GM19328 (cell line): ENCODE measurements around the gene TAF9B.
"Not testable (repeated sequence)": the region's sequence is repeated elsewhere in the genome, so short reads cannot be mapped to it uniquely, and the experiment has no call there.

Experiments
- ATAC-seq: cut with Tn5 transposase; IDR thresholded peaks from one replicate; pipeline ENCODE4 v1.9.1; 2021; ENCODE audit warnings: mild to moderate bottlenecking, moderate library complexity; ENCODE audit not compliant: unreplicated experiment

The TAF9B gene

DNA sequence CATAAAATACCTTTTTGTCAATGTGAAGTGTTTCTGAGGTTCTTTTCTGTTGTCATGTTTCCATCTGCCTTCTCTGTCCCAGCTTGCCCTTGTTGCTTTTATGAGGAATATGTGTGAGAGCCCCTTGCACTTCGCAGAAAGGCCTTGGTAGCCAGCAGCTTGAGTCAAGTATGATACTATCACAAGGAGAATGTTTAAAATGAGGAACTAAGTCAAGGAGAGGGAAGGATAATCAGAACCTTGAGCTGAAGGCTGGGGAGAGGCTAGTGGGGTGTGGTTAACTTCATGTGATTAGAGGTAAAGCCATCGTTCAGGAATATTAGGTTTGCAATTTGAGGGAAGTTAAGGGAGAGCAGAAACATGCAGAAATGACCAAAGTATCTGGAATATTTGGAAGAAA lies 22.7 kb downstream of the TAF9B start:
- ATAC-seq = no peak

- no peak for ATAC-seq
Measured at GRCh38 chrX:78116365-78116764, 23.1 kb downstream of the TAF9B start.

- no peak for ATAC-seq
Measured at GRCh38 chrX:78111140-78111931, 28.1 kb downstream of the TAF9B start.

DNA sequence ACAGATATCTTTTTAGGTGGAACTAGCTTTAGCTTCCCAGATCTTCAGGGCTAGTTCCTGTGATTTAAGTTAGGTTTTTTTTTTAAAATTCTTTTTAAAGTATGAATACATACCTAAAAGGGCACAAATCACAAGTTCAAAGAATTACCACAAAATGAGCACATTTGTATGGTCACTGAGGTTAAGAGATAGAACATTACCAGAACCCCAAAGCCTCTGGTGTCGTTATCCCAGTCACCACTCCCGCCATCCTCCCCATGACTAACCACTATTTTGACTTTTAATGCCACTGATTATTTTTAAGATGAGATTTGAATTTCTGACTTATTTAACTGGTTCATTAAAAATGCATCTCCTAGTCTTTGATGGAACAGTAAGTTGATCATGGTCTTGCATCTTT lies 30.0 kb downstream of the TAF9B start:
- no peak for ATAC-seq

DNA sequence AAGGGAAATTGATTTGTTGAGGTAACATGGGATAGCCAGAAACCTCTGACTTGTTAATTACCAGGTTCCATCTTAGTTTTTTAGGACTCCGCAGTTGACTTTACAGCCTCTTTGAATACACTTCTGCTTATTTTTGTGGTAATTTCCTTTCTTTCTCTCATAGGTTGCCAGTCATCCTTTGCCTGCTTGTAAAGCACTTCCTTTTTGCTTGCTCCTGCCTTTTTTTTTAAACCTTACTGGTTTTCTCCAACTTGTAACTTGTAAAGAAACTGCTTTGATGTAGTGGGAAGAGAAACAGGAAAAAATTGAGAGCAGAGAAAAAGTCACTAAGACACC lies 32.8 kb downstream of the TAF9B start:
- no peak for ATAC-seq

- no peak for ATAC-seq
Measured at GRCh38 chrX:78105944-78106650, 33.4 kb downstream of the TAF9B start.

- ATAC-seq = no peak
Measured at GRCh38 chrX:78104447-78105176, 34.8 kb downstream of the TAF9B start.

DNA sequence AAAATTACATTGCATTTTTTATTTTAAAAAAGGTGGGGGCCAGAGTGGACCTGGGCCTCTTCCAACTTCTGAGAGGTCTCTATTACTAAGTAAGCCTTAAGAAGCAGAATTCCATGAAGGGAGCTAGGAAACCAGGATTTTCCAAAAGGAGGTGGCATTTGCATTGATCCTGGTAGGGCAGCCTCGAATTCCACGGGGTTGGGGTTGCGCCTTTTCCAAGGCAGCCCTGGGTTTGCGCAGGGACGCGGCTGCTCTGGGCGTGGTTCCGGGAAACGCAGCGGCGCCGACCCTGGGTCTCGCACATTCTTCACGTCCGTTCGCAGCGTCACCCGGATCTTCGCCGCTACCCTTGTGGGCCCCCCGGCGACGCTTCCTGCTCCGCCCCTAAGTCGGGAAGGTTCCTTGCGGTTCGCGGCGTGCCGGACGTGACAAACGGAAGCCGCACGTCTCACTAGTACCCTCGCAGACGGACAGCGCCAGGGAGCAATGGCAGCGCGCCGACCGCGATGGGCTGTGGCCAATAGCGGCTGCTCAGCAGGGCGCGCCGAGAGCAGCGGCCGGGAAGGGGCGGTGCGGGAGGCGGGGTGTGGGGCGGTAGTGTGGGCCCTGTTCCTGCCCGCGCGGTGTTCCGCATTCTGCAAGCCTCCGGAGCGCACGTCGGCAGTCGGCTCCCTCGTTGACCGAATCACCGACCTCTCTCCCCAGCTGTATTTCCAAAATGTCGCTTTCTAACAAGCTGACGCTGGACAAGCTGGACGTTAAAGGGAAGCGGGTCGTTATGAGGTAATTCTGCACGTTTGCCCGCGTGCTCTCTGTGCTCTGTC lies 35.6 kb downstream of the TAF9B start, which contains the start of gene PGK1:
Gene PGK1, plus strand, starts transcription at position 626 of the 824 bp plus-strand sequence. Its CDS starts 93 bp downstream, at position 719.
- ATAC-seq = peak; percentile 94

- ATAC-seq = no peak
Measured at GRCh38 chrX:78103001-78103622, 36.3 kb downstream of the TAF9B start.

DNA sequence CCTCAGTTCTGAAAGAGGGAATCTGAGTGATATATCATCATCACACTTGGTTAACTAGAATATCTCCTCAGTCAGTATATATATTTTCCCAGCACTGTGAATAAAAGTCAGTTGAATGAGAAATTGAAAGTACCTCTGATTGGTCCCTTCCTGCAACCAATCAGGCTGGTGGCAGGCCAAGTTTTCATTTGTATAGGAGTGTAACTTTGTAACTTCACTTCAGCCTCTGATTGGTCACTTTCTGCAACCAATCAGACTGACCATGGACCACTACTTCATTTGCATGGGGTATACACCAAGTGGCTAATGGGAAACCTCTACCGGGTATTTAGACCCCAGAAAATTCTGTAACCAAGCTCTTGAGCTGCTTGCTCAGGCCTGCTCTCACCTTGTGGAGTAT lies 37.4 kb downstream of the TAF9B start:
- no peak for ATAC-seq

DNA sequence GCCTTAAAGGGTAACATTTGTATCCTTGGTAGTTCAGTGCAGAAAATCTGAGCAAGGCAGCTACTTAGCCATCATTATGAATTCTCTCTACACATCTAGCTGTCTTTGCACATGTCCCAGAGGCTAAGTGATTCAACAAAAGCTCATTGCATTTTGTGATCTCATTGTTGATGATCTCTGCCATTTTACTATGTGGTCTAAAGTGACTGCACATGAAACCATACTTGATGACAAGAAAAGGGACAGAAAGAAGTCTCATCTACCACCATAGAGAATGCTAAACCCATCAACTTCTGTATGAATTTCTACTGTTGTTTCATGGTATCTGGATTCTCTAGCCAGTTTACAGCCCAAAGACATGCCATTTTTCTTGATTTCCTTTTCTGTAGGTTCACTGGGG lies 41.3 kb downstream of the TAF9B start:
- no peak for ATAC-seq

DNA sequence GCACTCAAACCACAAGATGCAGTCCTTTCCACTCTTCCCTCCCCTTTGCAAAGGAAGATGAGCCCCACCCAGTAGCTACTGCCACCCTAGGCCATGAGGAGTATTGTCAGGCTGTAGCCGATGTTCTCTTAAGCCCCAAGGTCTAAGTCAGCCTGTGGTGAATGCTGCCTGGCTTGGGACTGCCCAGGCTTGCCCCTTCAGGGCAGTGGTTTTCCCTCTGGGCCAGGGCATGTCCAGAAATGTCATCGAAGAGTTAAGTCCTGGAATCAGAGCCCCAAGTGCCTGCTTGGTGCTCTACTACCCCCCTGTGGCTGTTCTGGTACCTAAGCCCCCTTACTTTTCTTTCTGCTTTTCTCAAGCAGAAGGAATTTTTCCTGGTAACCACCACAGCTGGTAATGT lies 47.2 kb downstream of the TAF9B start:
- ATAC-seq = no peak

- not testable (repeated sequence) for ATAC-seq
Measured at GRCh38 chrX:78081413-78081812, 58.0 kb downstream of the TAF9B start.
